IMR-90 (cell line): ENCODE data around the gene MARCO. TPM values are rescaled to one million over a fixed set of nuclear protein-coding genes. Genes with fewer than 3 reads are reported as not detected.

Experiments
- ATAC-seq: fragments of 200-7000 bp; cut with Tn5 transposase; 2 replicates; pipeline ENCODE4 v1.9.1; 2020; ENCODE audit warnings: low read depth, mild to moderate bottlenecking, moderate library complexity
- BruUV-seq: library from RNA; stranded (reverse); fragments of 400-500 nt; replicated peaks from 2 replicates; lab custom pipeline; 2021; lab: Mats Ljungman, UMichigan
- CTCF ChIA-PET: fragments of 300-600 bp; formaldehyde crosslinking; extraction: SDS; loops from one replicate; lab custom pipeline; 2021; ENCODE audit warnings: antibody characterized with exemption; lab: Yijun Ruan, JAX
- POLR2A ChIA-PET: fragments of 300-600 bp; sonication (Branson Sonifier 250); formaldehyde crosslinking; loops from one replicate; lab custom pipeline; 2022; ENCODE audit warnings: antibody characterized with exemption; ENCODE audit not compliant: unreplicated experiment; lab: Charles Lee
- DNase-seq: peaks from one replicate; pipeline ENCODE4 v3.0.0; 2013
- H2AFZ ChIP-seq: replicated peaks from 2 replicates; pipeline ENCODE3; 2013; ENCODE audit warnings: low read length, mild to moderate bottlenecking; ENCODE audit not compliant: poor library complexity
- H2AK5ac ChIP-seq: 2 replicates; pipeline ENCODE4 v1.6.1; 2013; ENCODE audit warnings: low read depth, low read length, inconsistent platforms
- H2AK9ac ChIP-seq: replicated peaks from 2 replicates; pipeline ENCODE3; 2013; ENCODE audit warnings: mild to moderate bottlenecking, low read depth, low read length, moderate library complexity; ENCODE audit not compliant: poor library complexity
- H2BK120ac ChIP-seq: 2 replicates; pipeline ENCODE4 v1.6.1; 2013; ENCODE audit warnings: low read depth, low read length, inconsistent platforms
- H2BK15ac ChIP-seq: 3 replicates; pipeline ENCODE4 v1.6.1; 2013; ENCODE audit warnings: low read depth, low read length, inconsistent platforms
- H2BK20ac ChIP-seq: 2 replicates; pipeline ENCODE4 v1.6.1; 2013; ENCODE audit warnings: low read depth, mild to moderate bottlenecking, inconsistent platforms, low read length, moderate library complexity
- H2BK5ac ChIP-seq: 2 replicates; pipeline ENCODE4 v1.6.1; 2013; ENCODE audit warnings: mild to moderate bottlenecking, low read depth, low read length, inconsistent platforms; ENCODE audit not compliant: poor library complexity, severe bottlenecking
- H3K14ac ChIP-seq: replicated peaks from 2 replicates; pipeline ENCODE4 v1.6.1; 2013; ENCODE audit warnings: low read depth, low read length, inconsistent platforms
- H3K18ac ChIP-seq: 2 replicates; pipeline ENCODE4 v1.6.1; 2013; ENCODE audit warnings: low read depth, low read length, control low read depth
- H3K23ac ChIP-seq: 2 replicates; pipeline ENCODE4 v1.6.1; 2013; ENCODE audit warnings: low read depth, low read length, inconsistent platforms
- H3K27ac ChIP-seq: 2 replicates; pipeline ENCODE4 v1.5.1; 2013; ENCODE audit warnings: mild to moderate bottlenecking, control low read depth, low read length; ENCODE audit not compliant: insufficient read depth
- H3K27me3 ChIP-seq: 2 replicates; pipeline ENCODE4 v1.6.1; 2013; ENCODE audit warnings: low read length; ENCODE audit not compliant: control insufficient read depth, insufficient read depth
- H3K36me3 ChIP-seq: 2 replicates; pipeline ENCODE4 v1.6.1; 2013; ENCODE audit warnings: low read length, mixed read lengths; ENCODE audit not compliant: control insufficient read depth, insufficient read depth
- H3K4ac ChIP-seq: 2 replicates; pipeline ENCODE4 v1.6.1; 2013; ENCODE audit warnings: low read depth, low read length, inconsistent platforms
- H3K4me1 ChIP-seq: 2 replicates; pipeline ENCODE4 v1.6.1; 2013; ENCODE audit warnings: low read length, mixed read lengths; ENCODE audit not compliant: control insufficient read depth, insufficient read depth
- H3K4me2 ChIP-seq: 2 replicates; pipeline ENCODE4 v1.6.1; 2013; ENCODE audit warnings: low read depth, mild to moderate bottlenecking, control low read depth, low read length, moderate library complexity
- H3K4me3 ChIP-seq: 2 replicates; pipeline ENCODE4 v1.5.1; 2013; ENCODE audit warnings: low read depth, mild to moderate bottlenecking, control low read depth, low read length, moderate library complexity; ENCODE audit not compliant: insufficient read depth
- H3K56ac ChIP-seq: 2 replicates; pipeline ENCODE4 v1.6.1; 2013; ENCODE audit warnings: low read length, inconsistent platforms; ENCODE audit not compliant: insufficient read depth; ENCODE audit errors: extremely low read depth
- H3K79me1 ChIP-seq, 2 experiments: 2 replicates each; pipeline ENCODE4 v1.6.1; 2013; ENCODE audit warnings: low read length in 2 of 2, inconsistent platforms in 1 of 2, low read depth in 1 of 2
- H3K9ac ChIP-seq: 2 replicates; pipeline ENCODE4 v1.6.1; 2013; ENCODE audit warnings: low read depth, low read length, control low read depth
- H3K9me1 ChIP-seq: 2 replicates; pipeline ENCODE4 v1.6.1; 2013; ENCODE audit warnings: low read length, inconsistent platforms; ENCODE audit not compliant: insufficient read depth
- H3K9me3 ChIP-seq: 2 replicates; pipeline ENCODE4 v1.6.1; 2013; ENCODE audit warnings: low read length; ENCODE audit not compliant: control insufficient read depth, insufficient read depth
- H4K20me1 ChIP-seq: 2 replicates; pipeline ENCODE4 v1.6.1; 2013; ENCODE audit warnings: low read length, inconsistent platforms; ENCODE audit not compliant: insufficient read depth
- H4K5ac ChIP-seq: 2 replicates; pipeline ENCODE4 v1.6.1; 2013; ENCODE audit warnings: mild to moderate bottlenecking, low read depth, low read length, control low read depth
- H4K8ac ChIP-seq, 2 experiments: 2 replicates each; pipeline ENCODE4 v1.6.1; 2013; ENCODE audit warnings: low read depth in 2 of 2, low read length in 2 of 2, control low read depth in 1 of 2, inconsistent platforms in 1 of 2
- H4K91ac ChIP-seq: 2 replicates; pipeline ENCODE4 v1.6.1; 2013; ENCODE audit warnings: low read depth, low read length, inconsistent platforms; ENCODE audit not compliant: insufficient read depth
- MXI1 ChIP-seq: IDR thresholded peaks from 2 replicates; pipeline ENCODE4 v1.6.1; 2012; ENCODE audit warnings: low read depth, mild to moderate bottlenecking, low read length, moderate library complexity, borderline replicate concordance
- NFE2L2 ChIP-seq: fragments of 150-350 bp; IDR thresholded peaks from 2 replicates; pipeline ENCODE4 v1.6.1; 2016; ENCODE audit warnings: low read depth, mild to moderate bottlenecking, low read length
- POLR2A ChIP-seq: IDR thresholded peaks from 2 replicates; pipeline ENCODE4 v1.6.1; 2012; ENCODE audit warnings: mild to moderate bottlenecking, low read depth, low read length
- RAD21 ChIP-seq: IDR thresholded peaks from 2 replicates; pipeline ENCODE4 v1.6.1; 2012; ENCODE audit warnings: low read length, improper control_type of control experiment
- RCOR1 ChIP-seq: IDR thresholded peaks from 2 replicates; pipeline ENCODE4 v1.6.1; 2012; ENCODE audit warnings: mild to moderate bottlenecking, low read length, improper control_type of control experiment; ENCODE audit not compliant: insufficient replicate concordance
- WGBS, 2 experiments: methylation state at CpG; one replicate each; pipeline versions ENCODE4 v1.1.5 to v1.1.7; 2013; ENCODE audit warnings: missing lambda C conversion rate in 2 of 2; ENCODE audit not compliant: insufficient read length in 1 of 2; ENCODE audit errors: extremely low coverage in 2 of 2; 5-methylcytosine and 5-hydroxymethylcytosine counted together
- dilution Hi-C: fragments of 300-500 bp; cut with HindIII; formaldehyde crosslinking; loops from one replicate; pipeline ENCODE4 v1.14.3; 2018; ENCODE audit warnings: low sequenced_read_pairs; ENCODE audit not compliant: unreplicated experiment
- in situ Hi-C: fragments of 300-500 bp; cut with MboI; formaldehyde crosslinking; loops from 3 replicates; pipeline ENCODE4 v1.14.3; 2019; ENCODE audit warnings: low sequenced_read_pairs, inconsistent platforms, mixed read lengths
- intact Hi-C: fragments of 100-400 bp; cut with micrococcal nuclease; formaldehyde crosslinking; loops from 2 replicates; pipeline ENCODE4 v1.10.0; 2022
- polyA plus RNA-seq, 3 experiments: library from polyadenylated mRNA; depleted of rRNA; stranded (reverse); fragments of >200 nt; gene quantifications; 2 replicates each; pipeline ENCODE4 v1.2.3, GENCODE V29; 2012; ENCODE audit warnings: low replicate concordance in 1 of 3
- total RNA-seq: library from RNA; depleted of rRNA; stranded (reverse); fragments of >200 nt; gene quantifications from 2 replicates; pipeline ENCODE4 v1.2.3, GENCODE V29; 2012

MARCO gene
- total and polyA plus RNA-seq, 2 of the 4 experiments (the other 2 are of a cell fraction) = not detected

DNA sequence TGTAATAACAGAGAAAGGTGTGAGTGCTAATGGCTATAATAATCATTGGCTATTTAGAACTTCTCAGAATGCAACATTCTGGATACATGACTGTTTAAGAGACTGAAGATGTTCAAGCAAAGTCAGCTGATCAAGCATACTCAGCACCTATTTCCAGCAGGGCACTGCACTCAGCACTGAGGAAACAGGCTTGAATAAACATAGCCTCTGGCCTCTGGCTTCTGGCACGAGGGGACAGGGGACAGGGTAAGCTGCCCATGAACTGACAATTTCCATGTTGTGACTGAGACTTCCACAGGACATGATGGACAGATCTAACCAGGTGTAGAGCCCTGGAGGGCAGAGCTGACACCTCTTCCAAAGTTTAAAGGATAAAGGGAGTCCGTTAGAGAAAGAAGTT is 1.3 kb downstream of the MARCO start:
- Histone ChIP-seq H2BK120ac (no peak overlapping the region), H4K8ac (no peak overlapping the region), H3K4me1 (no peaks in the 10 kb centered on the region), H2AK5ac (no peak overlapping the region), H2BK20ac (no peak overlapping the region), H3K36me3 (no peaks in the 10 kb centered on the region), H4K91ac (no peak overlapping the region), H2BK5ac (no peak overlapping the region), H3K4me2 (no peak overlapping the region), H3K27me3 (no peaks in the 10 kb centered on the region), H3K14ac (no peak overlapping the region), H3K4me3 (no peak overlapping the region), H2BK15ac (no peak overlapping the region), H4K5ac (no peak overlapping the region), H4K20me1 (no peaks in the 10 kb centered on the region), H3K56ac (no peak overlapping the region), H3K27ac (no peak overlapping the region), H2AFZ (no peak overlapping the region), H3K9me1 (no peaks in the 10 kb centered on the region), H3K79me1 (no peaks in the 10 kb centered on the region), H3K4ac (no peak overlapping the region), H2AK9ac (no peak overlapping the region), H3K18ac (no peak overlapping the region), H3K23ac (no peak overlapping the region), H3K9me3 (no peaks in the 10 kb centered on the region), H3K9ac (no peak overlapping the region)
- in situ Hi-C loops (no loop called here), intact Hi-C loops (no loop called here), dilution Hi-C loops (no loop called here)
- no peak for DNase-seq
- WGBS, 2 experiments = 0% methylated on average over 1 of the region's 2 CpGs; no CpG with 5 or more reads in 1 of the 2 experiments
- BruUV-seq = no TSS peak
- ChIA-PET CTCF (no interaction called here), POLR2A (no interaction called here)
- no peak for ATAC-seq
- TF ChIP-seq POLR2A (no peak), NFE2L2 (no peak), RAD21 (no peak), RCOR1 (no peak), MXI1 (no peak)
